Psoas muscle (tissue), 8 donors: Measurements from ENCODE around the gene NFASC. TPM values are rescaled to one million over a fixed set of nuclear protein-coding genes. Genes with fewer than 3 reads are reported as not detected.

ENCODE experiments used
- ATAC-seq, 4 donors: fragments of 200-7000 bp; cut with Tn5 transposase; one replicate each; pipeline ENCODE4 v1.9.1; 2020; ENCODE audit warnings: moderate library complexity in 3 of 4, mild to moderate bottlenecking in 2 of 4
- DNase-seq, 2 donors: peaks; one replicate each; pipeline ENCODE4 v3.0.0-alpha.2; 2020
- H3K27ac ChIP-seq: fragments of 200-600 bp; one replicate; pipeline ENCODE4 v1.8.0; 2022
- H3K27me3 ChIP-seq, 3 donors: fragments of 200-600 bp in 1 of 3; one replicate each; pipeline versions ENCODE4 v1.6.1 to v1.8.0; 2013 to 2022; ENCODE audit warnings: low read length in 2 of 3, mild to moderate bottlenecking in 2 of 3, moderate library complexity in 1 of 3; ENCODE audit not compliant: insufficient read depth in 3 of 3
- H3K36me3 ChIP-seq, 2 donors: fragments of 200-600 bp in 1 of 2; one replicate each; pipeline versions ENCODE4 v1.6.1 to v1.8.0; 2013 to 2022; ENCODE audit warnings: low read depth in 1 of 2, mild to moderate bottlenecking in 1 of 2, moderate library complexity in 1 of 2; ENCODE audit not compliant: insufficient read depth in 1 of 2
- H3K4me1 ChIP-seq: fragments of 200-600 bp; one replicate; pipeline ENCODE4 v1.8.0; 2022
- H3K4me3 ChIP-seq: fragments of 200-600 bp; one replicate; pipeline ENCODE4 v1.8.0; 2022; ENCODE audit warnings: mild to moderate bottlenecking
- H3K9me3 ChIP-seq: fragments of 200-600 bp; one replicate; pipeline ENCODE4 v1.8.0; 2022
- CTCF ChIP-seq: fragments of 200-600 bp; IDR thresholded peaks from one replicate; pipeline ENCODE4 v1.8.0; 2022; ENCODE audit warnings: antibody characterized with exemption
- whole genome bisulfite sequencing, 3 donors: extraction: QIAGEN DNeasy Blood & Tissue Kit; methylation state at CpG; one replicate each; pipeline versions ENCODE4 v1.1.6 to v1.1.7; 2013; 5-methylcytosine and 5-hydroxymethylcytosine counted together
- intact Hi-C, 2 donors: fragments of 100-400 bp; cut with DNase I; formaldehyde crosslinking; loops; one replicate each; pipeline versions ENCODE4 v1.11.0 to v1.14.2; 2022
- polyA plus RNA-seq, 3 donors: library from polyadenylated mRNA; stranded (reverse); fragments of 200-250 nt; gene quantifications; one replicate each; pipeline ENCODE4 v1.2.3, GENCODE V29; 2013
- total RNA-seq, 4 donors: library from RNA; stranded (reverse); fragmentation: NEBNext Ultra II Directional in 2 of 4; extraction: Animal tissue kit (Norgen Biotek cat#: 25700) in 2 of 4; gene quantifications; one replicate each; pipeline versions ENCODE4 v1.2.1 to v1.2.4, GENCODE V29; 2021 to 2023
- donor health status: healthy with polysubstance abuse.
- donor health status: DM: no; HTN: no; CAD: no; lungs with moderate emphysema.
- donor health status: Bipolar disorder and iron deficiency.
- donor health status: healthy.
- donor health status: DM: yes; HTN: yes; CAD: no.
- donor health status: DM: no; HTN: no; CAD: no.
- donor health status: DM: no; HTN: no; CAD: no.
- donor health status: DM: yes; HTN: yes; CAD: no.

NFASC gene
- total and polyA plus RNA-seq, 7 donors, result 0.46 to 7.5 (median 0.90) TPM

GRCh38 chr1:204900721-204901120 lies 30.1 kb downstream of the NFASC start:
- no peaks in the 10 kb centered on the region for H3K4me1 ChIP-seq
- peaks cover 0 to 18% (median 3%) of the 10 kb centered on the region in 3 donors for H3K27me3 ChIP-seq
- H3K27ac ChIP-seq, result no peak overlapping the region
- no peak for TF ChIP-seq CTCF
- ATAC-seq (no peak), DNase-seq (no peak)
- no peak overlapping the region for H3K4me3 ChIP-seq
- no peaks in the 10 kb centered on the region for H3K36me3 ChIP-seq
- intact Hi-C loops, result no loop called here
- no peaks in the 10 kb centered on the region for H3K9me3 ChIP-seq
- WGBS, 3 donors, result 88 to 93% (median 91%) methylated on average over 2 of the region's 2 CpGs

- Histone ChIP-seq H3K9me3 (no peaks in the 10 kb centered on the region), H3K27me3 (peaks cover 0 to 15% (median 3%) of the 10 kb centered on the region in 3 donors), H3K4me3 (no peak overlapping the region), H3K27ac (no peak overlapping the region), H3K4me1 (no peaks in the 10 kb centered on the region), H3K36me3 (no peaks in the 10 kb centered on the region)
- 74 to 80% (median 79%) methylated on average over 6 of the region's 6 CpGs for WGBS, 3 donors
- ATAC-seq, result no peak
- no peak for DNase-seq
- TF ChIP-seq CTCF, result no peak
- intact Hi-C loops, result no loop called here
These were observed 32.0 kb downstream of the NFASC start for GRCh38 chr1:204902671-204903070.

GRCh38 chr1:204904228-204904810 lies 33.7 kb downstream of the NFASC start:
- WGBS, 3 donors, result 77 to 85% (median 83%) methylated on average over 7 of the region's 7 CpGs
- no peak for TF ChIP-seq CTCF

GRCh38 chr1:204909109-204909508 lies 38.4 kb downstream of the NFASC start:
- DNase-seq (no peak), ATAC-seq (no peak)
- H3K4me1 ChIP-seq, result no peaks in the 10 kb centered on the region
- intact Hi-C loops, result no loop called here
- no peaks in the 10 kb centered on the region for H3K36me3 ChIP-seq
- no peak overlapping the region for H3K4me3 ChIP-seq
- peaks cover 0 to 4% (median 0%) of the 10 kb centered on the region in 3 donors for H3K27me3 ChIP-seq
- TF ChIP-seq CTCF, result no peak
- no peak overlapping the region for H3K27ac ChIP-seq
- H3K9me3 ChIP-seq, result no peaks in the 10 kb centered on the region
- 90 to 94% (median 91%) methylated on average over 3 of the region's 3 CpGs for WGBS, 3 donors

More at GRCh38 chr1:204904228-204904810, 33.7 kb downstream of the NFASC start:
- peaks cover 0 to 13% (median 3%) of the 10 kb centered on the region in 3 donors for H3K27me3 ChIP-seq
- H3K27ac ChIP-seq, result no peak overlapping the region
- no peak overlapping the region for H3K4me3 ChIP-seq
- no peak for ATAC-seq
- intact Hi-C loops, result no loop called here
- no peaks in the 10 kb centered on the region for H3K9me3 ChIP-seq
- no peak for DNase-seq
- H3K4me1 ChIP-seq, result no peaks in the 10 kb centered on the region
- H3K36me3 ChIP-seq, result no peaks in the 10 kb centered on the region
